22Rv1 (cell line): Measurements from ENCODE around the gene RPN2.
"Not testable (repeated sequence)": the region's sequence is repeated elsewhere in the genome, so short reads cannot be mapped to it uniquely, and the experiment has no call there.

ENCODE experiments used
- CTCF ChIP-seq: fragments of 450-650 bp; IDR thresholded peaks from 2 replicates; pipeline ENCODE4 v1.5.1; 2017; ENCODE audit warnings: mild to moderate bottlenecking
- ZFX ChIP-seq: fragments of 450-650 bp; IDR thresholded peaks from 2 replicates; pipeline ENCODE4 v1.6.1; 2017; ENCODE audit warnings: antibody characterized with exemption, borderline replicate concordance

GRCh38 chr20:37150864-37151263, 28.3 kb upstream of the RPN2 start:
- TF ChIP-seq CTCF, ZFX: not testable (repeated sequence)
